Measurements from ENCODE around the gene CD40LG. TPM values are rescaled to one million over a fixed set of nuclear protein-coding genes. Genes with fewer than 3 reads are reported as not detected.

The CD40LG gene
- total RNA-seq (2022): not detected in 2 replicates
- Bru-seq, nascent RNA: not detected
- BruChase-seq, experiment 1, labeled RNA remaining after a 6-hour chase: not detected
- BruChase-seq, experiment 2, labeled RNA remaining after a 2-hour chase: not detected
- long read RNA-seq: 0 reads

GRCh38 chrX:136647677-136648360 lies at the start of gene CD40LG:
TSS of gene CD40LG (plus strand) at chrX:136648158. CDS start at chrX:136648249, 91 bp downstream.
- CTCF ChIA-PET: no interaction called here
- Mint-ChIP-seq H3K4me3 (ENCODE audit: unreplicated experiment) (no peak within 1 kb of the TSS), H3K9me3 (ENCODE audit: unreplicated experiment) (peaks cover 10% of the 10 kb centered on the region), H3K27ac (ENCODE audit: low read depth, unreplicated experiment) (no peak within 1 kb of the TSS), H3K27me3 (ENCODE audit: insufficient read depth, unreplicated experiment) (peaks cover 34% of the 10 kb centered on the region), H3K4me1 (ENCODE audit: insufficient read depth, unreplicated experiment) (no peaks in the 10 kb centered on the region), H3K36me3 (ENCODE audit: insufficient read depth, unreplicated experiment) (no peaks in the 10 kb centered on the region)
- no peak for TF ChIP-seq CTCF (IDR thresholded peaks at IDR 0.05; ENCODE audit: unreplicated experiment)
- intact Hi-C loops (cut with micrococcal nuclease): no loop called here
- DNase-seq (ENCODE audit: unreplicated experiment): no peak
- no TSS peak for BruUV-seq (replicated peaks)
- POLR2A ChIA-PET: interaction anchor here (0.6 kb wide), 1 partner anchor 33 kb away, joined by 6 read pairs; no protein-coding TSS in a partner anchor

GRCh38 chrX:136598631-136599030 lies 49.3 kb upstream of the CD40LG start:
- BruUV-seq (replicated peaks): no TSS peak
- no peak for DNase-seq (ENCODE audit: unreplicated experiment)

GRCh38 chrX:136600059-136600458 lies 47.9 kb upstream of the CD40LG start:
- Mint-ChIP-seq H3K4me1 (ENCODE audit: insufficient read depth, unreplicated experiment) (no peaks in the 10 kb centered on the region), H3K27me3 (ENCODE audit: insufficient read depth, unreplicated experiment) (peaks cover 27% of the 10 kb centered on the region), H3K36me3 (ENCODE audit: insufficient read depth, unreplicated experiment) (no peaks in the 10 kb centered on the region), H3K27ac (ENCODE audit: low read depth, unreplicated experiment) (no peak overlapping the region), H3K9me3 (ENCODE audit: unreplicated experiment) (peaks cover under 1% of the 10 kb centered on the region), H3K4me3 (ENCODE audit: unreplicated experiment) (no peak overlapping the region)
- ChIA-PET POLR2A (no interaction called here), CTCF (interaction anchor here (0.6 to 1.0 kb wide), 2 partner anchors 107 to 858 kb away, joined by 3 to 5 read pairs; no protein-coding TSS in a partner anchor)
- intact Hi-C loops (cut with micrococcal nuclease): no loop called here
- no peak for TF ChIP-seq CTCF (IDR thresholded peaks at IDR 0.05; ENCODE audit: unreplicated experiment)
- BruUV-seq (replicated peaks): no TSS peak
- DNase-seq (ENCODE audit: unreplicated experiment): no peak

More at GRCh38 chrX:136598631-136599030, 49.3 kb upstream of the CD40LG start:
- no peak for TF ChIP-seq CTCF (IDR thresholded peaks at IDR 0.05; ENCODE audit: unreplicated experiment)
- Mint-ChIP-seq H3K27me3 (ENCODE audit: insufficient read depth, unreplicated experiment) (peaks cover 27% of the 10 kb centered on the region), H3K27ac (ENCODE audit: low read depth, unreplicated experiment) (no peak overlapping the region), H3K36me3 (ENCODE audit: insufficient read depth, unreplicated experiment) (no peaks in the 10 kb centered on the region), H3K4me3 (ENCODE audit: unreplicated experiment) (no peak overlapping the region), H3K9me3 (ENCODE audit: unreplicated experiment) (peaks cover 15% of the 10 kb centered on the region), H3K4me1 (ENCODE audit: insufficient read depth, unreplicated experiment) (no peaks in the 10 kb centered on the region)
- POLR2A ChIA-PET: interaction anchor here (0.7 kb wide), 1 partner anchor 189 kb away, joined by 3 read pairs; no protein-coding TSS in a partner anchor
- intact Hi-C loops (cut with micrococcal nuclease): no loop called here
- CTCF ChIA-PET: interaction anchor here (0.7 kb wide), 1 partner anchor 234 kb away, joined by 3 read pairs; no protein-coding TSS in a partner anchor

GRCh38 chrX:136607236-136607635 lies 40.7 kb upstream of the CD40LG start:
- CTCF ChIA-PET: interaction anchor here (0.7 kb wide), 1 partner anchor 610 kb away, joined by 3 read pairs; no protein-coding TSS in a partner anchor
- no peak for DNase-seq (ENCODE audit: unreplicated experiment)
- Mint-ChIP-seq H3K36me3 (ENCODE audit: insufficient read depth, unreplicated experiment) (no peaks in the 10 kb centered on the region), H3K4me3 (ENCODE audit: unreplicated experiment) (no peak overlapping the region), H3K9me3 (ENCODE audit: unreplicated experiment) (peaks cover 8% of the 10 kb centered on the region), H3K27me3 (ENCODE audit: insufficient read depth, unreplicated experiment) (peaks cover 42% of the 10 kb centered on the region), H3K27ac (ENCODE audit: low read depth, unreplicated experiment) (no peak overlapping the region), H3K4me1 (ENCODE audit: insufficient read depth, unreplicated experiment) (peaks cover 5% of the 10 kb centered on the region)
- POLR2A ChIA-PET: no interaction called here
- TF ChIP-seq CTCF (IDR thresholded peaks at IDR 0.05; ENCODE audit: unreplicated experiment): no peak
- no TSS peak for BruUV-seq (replicated peaks)
- intact Hi-C loops (cut with micrococcal nuclease): no loop called here

Measured in MCF 10A (cell line).